DMS53 treated with DMSO at 0.1 percent for 48 hours (cell line): ENCODE results near the gene UNC45A.
"Not testable (repeated sequence)": the region's sequence is repeated elsewhere in the genome, so short reads cannot be mapped to it uniquely, and the experiment has no call there.

ENCODE experiments used
- DNase-seq: peaks from one replicate; lab custom pipeline; 2025; ENCODE audit not compliant: unreplicated experiment; lab: John Stamatoyannopoulos, UW

Gene UNC45A

GRCh38 chr15:90915808-90916440 lies 19.2 kb upstream of the UNC45A start:
- no peak for DNase-seq

GRCh38 chr15:90916461-90916860 lies 18.6 kb upstream of the UNC45A start:
- no peak for DNase-seq

GRCh38 chr15:90917569-90917968 lies 17.5 kb upstream of the UNC45A start:
- DNase-seq = no peak

GRCh38 chr15:90918034-90918788 lies 16.9 kb upstream of the UNC45A start:
- DNase-seq = no peak

- DNase-seq = no peak
Measured at GRCh38 chr15:90918835-90919234, 16.2 kb upstream of the UNC45A start.

- no peak for DNase-seq
Measured at GRCh38 chr15:90921887-90922286, 13.2 kb upstream of the UNC45A start.

- not testable (repeated sequence) for DNase-seq
Measured at GRCh38 chr15:90922712-90923322, 12.3 kb upstream of the UNC45A start.

- no peak for DNase-seq
Measured at GRCh38 chr15:90924375-90924774, 10.7 kb upstream of the UNC45A start.

- DNase-seq = not testable (repeated sequence)
Measured at GRCh38 chr15:90926766-90927165, 8.3 kb upstream of the UNC45A start.

GRCh38 chr15:90928106-90928505 lies 7.0 kb upstream of the UNC45A start:
- DNase-seq = not testable (repeated sequence)

GRCh38 chr15:90929246-90930019 lies 5.7 kb upstream of the UNC45A start:
- DNase-seq = no peak

- DNase-seq = peak; percentile 1
Measured at GRCh38 chr15:90930861-90931574, 4.1 kb upstream of the UNC45A start.

- no peak for DNase-seq
Measured at GRCh38 chr15:90931575-90931827, 3.6 kb upstream of the UNC45A start.

GRCh38 chr15:90931828-90932659 lies 3.0 kb upstream of the UNC45A start, which contains the start of gene HDDC3:
Gene HDDC3 (minus strand): TSS chr15:90932549. CDS start chr15:90932540, 9 bp downstream.
- DNase-seq = peak; percentile 86

- DNase-seq = no peak
Measured at GRCh38 chr15:90932660-90932991, 2.5 kb upstream of the UNC45A start.

- DNase-seq = no peak
Measured at GRCh38 chr15:90933301-90933700, 1.8 kb upstream of the UNC45A start.

- peak; percentile 72 for DNase-seq
Measured at GRCh38 chr15:90934256-90934948, 683 bp upstream of the UNC45A start.

- no peak for DNase-seq
Measured at GRCh38 chr15:90936823-90937222, 1.7 kb downstream of the UNC45A start.

GRCh38 chr15:90938261-90938660 lies 3.2 kb downstream of the UNC45A start:
- DNase-seq = no peak

GRCh38 chr15:90939756-90940155 lies 4.7 kb downstream of the UNC45A start:
- no peak for DNase-seq
